OCI-LY3 (cell line): Measurements from ENCODE around the gene PDK2.

Experiments
- CTCF ChIP-seq: fragments of 200-600, 300-600 bp; sonication (generic); IDR thresholded peaks from 2 replicates; pipeline ENCODE4 v1.5.1; 2014; ENCODE audit warnings: antibody characterized with exemption, low read length, low read depth
- EZH2phosphoT487 ChIP-seq: fragments of 200-600 bp; shearing (Covaris generic); IDR thresholded peaks from 2 replicates; pipeline ENCODE4 v1.6.1; 2018; ENCODE audit warnings: antibody characterized with exemption, mixed run types, low read depth

GRCh38 chr17:50081757-50082156 lies 13.4 kb upstream of the PDK2 start:
- no peak for TF ChIP-seq CTCF
- TF ChIP-seq EZH2phosphoT487 = no peak
